NB4 (cell line): Measurements from ENCODE around the gene GNB1L.

Experiments
- DNase-seq: peaks from one replicate; pipeline ENCODE4 v3.0.0; 2010; ENCODE audit warnings: low read depth
- H3K4me3 ChIP-seq: one replicate; pipeline ENCODE4 v1.5.1; 2011; ENCODE audit warnings: mild to moderate bottlenecking, low read depth, low read length, moderate library complexity
- CTCF ChIP-seq: IDR thresholded peaks from one replicate; pipeline ENCODE4 v1.5.1; 2012; ENCODE audit warnings: low read depth, low read length
- MAX ChIP-seq: IDR thresholded peaks from 2 replicates; pipeline ENCODE4 v1.6.1; 2011; ENCODE audit warnings: low read depth, low read length
- MYC ChIP-seq: IDR thresholded peaks from 2 replicates; pipeline ENCODE4 v1.6.1; 2011; ENCODE audit warnings: low read depth, low read length
- POLR2A ChIP-seq: IDR thresholded peaks from 2 replicates; pipeline ENCODE4 v1.6.1; 2011; ENCODE audit warnings: mild to moderate bottlenecking; ENCODE audit not compliant: insufficient read length; ENCODE audit errors: extremely low read depth

The GNB1L gene

GRCh38 chr22:19878461-19879245 is 24.0 kb upstream of the GNB1L start:
- TF ChIP-seq POLR2A (no peak), MAX (no peak), MYC (no peak), CTCF (no peak)
- H3K4me3 ChIP-seq = no peak overlapping the region
- no peak for DNase-seq

GRCh38 chr22:19877626-19878339 is 23.1 kb upstream of the GNB1L start:
- no peak overlapping the region for H3K4me3 ChIP-seq
- TF ChIP-seq MYC = no peak
- TF ChIP-seq POLR2A = no peak
- no peak for TF ChIP-seq MAX
- TF ChIP-seq CTCF = no peak
- DNase-seq = no peak

- DNase-seq = no peak
- H3K4me3 ChIP-seq = no peak overlapping the region
- TF ChIP-seq CTCF (no peak), MYC (no peak), POLR2A (no peak), MAX (no peak)
Observed at GRCh38 chr22:19876941-19877625, 22.4 kb upstream of the GNB1L start.

- TF ChIP-seq MYC = no peak
- TF ChIP-seq CTCF = no peak
- no peak for TF ChIP-seq MAX
- TF ChIP-seq POLR2A = no peak
- no peak overlapping the region for H3K4me3 ChIP-seq
- DNase-seq = no peak
Observed at GRCh38 chr22:19876314-19876940, 21.8 kb upstream of the GNB1L start.

DNA sequence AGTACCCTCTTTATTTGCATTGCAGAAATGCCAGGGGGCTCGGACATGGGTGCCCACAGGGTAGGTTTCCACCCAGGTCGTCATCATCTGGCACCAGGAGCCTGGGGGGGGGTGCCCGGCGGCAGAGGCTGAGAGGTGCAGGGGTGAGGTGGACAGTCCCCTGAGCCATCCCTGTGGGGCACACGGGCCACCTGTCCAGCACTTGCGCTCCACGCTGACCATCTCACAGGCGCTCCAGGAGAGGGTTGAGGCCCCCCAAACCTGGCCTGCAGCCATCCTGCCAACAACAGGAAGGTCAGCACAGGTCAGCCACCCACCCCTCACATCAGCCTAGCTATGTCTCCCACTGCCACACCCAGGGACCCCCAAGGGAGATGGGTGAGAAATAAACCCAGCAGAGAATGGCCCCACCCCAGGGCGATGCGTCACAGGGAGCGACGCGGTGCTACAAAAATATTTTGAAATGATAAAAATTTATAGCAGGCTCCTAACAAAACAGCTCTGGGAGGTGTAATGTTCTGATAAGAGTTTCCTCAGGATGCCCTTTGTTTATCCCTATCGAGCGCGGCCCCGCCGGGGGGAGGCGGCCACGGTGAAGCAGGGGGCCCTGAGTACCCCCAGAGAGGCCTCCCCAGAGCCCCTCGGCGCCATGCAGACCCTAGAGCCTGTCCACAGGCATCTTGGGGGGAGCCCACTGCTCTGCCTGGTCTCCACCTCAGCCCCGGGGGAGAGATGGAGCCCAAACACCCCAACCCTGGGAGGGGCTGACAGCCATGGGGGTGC is 21.0 kb upstream of the GNB1L start:
- TF ChIP-seq CTCF (no peak), MYC (no peak), POLR2A (no peak), MAX (no peak)
- no peak for DNase-seq
- no peak overlapping the region for H3K4me3 ChIP-seq
